ENCODE data around the gene C8G. TPM values are rescaled to one million over a fixed set of nuclear protein-coding genes. Genes with fewer than 3 reads are reported as not detected.

C8G gene
- total and polyA plus RNA-seq, 2 experiments from 2014 or later: 4.4 to 10.8 TPM

DNA sequence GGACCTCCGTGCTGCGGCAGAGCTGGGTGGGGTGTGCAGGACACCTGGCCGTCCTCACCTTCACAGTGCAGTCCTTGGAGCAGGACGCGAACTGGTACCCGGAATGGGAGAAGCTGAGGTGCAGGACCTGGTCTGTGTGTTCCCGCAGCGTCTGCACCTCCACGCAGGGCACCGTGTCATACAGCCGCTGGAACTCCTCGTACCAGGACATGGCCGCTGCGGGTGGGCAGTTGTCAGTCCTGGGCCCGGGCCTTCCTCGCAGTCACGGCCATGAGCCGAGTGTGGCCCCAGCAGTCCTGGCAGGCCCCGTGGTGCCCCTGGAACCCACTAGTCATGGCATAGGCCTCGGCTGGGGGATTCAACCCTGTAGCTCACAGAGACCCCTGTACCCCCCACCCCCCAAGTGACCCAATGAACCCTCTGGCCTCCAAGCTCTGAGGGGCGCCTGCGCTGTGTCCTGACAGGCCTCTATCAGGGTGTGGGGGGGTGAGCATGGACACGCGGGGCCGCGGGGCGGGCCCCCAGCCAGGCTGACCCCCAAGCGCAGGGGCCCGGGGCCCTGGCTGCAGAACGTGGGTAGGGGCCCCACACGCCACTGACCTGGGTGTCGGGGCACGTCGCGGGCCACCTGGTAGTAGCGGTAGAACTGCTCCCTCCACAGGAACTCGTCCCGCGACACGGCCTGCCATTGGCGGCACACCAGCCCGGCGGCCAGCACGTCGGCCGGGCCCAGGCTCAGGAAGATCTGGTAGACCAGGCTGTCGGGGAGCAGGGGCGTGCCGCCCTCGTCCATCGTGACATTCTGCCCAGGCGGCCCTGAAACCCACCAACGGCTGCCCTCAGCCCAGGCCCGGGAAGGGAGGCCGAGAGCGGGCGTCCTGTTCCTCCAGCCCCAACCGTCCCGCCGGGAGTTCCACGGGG lies 1.5 kb upstream of the C8G start:
- no peaks in the 10 kb centered on the region for H3K9me3 ChIP-seq (ENCODE audit: low read depth)
- H3K36me3 ChIP-seq: peaks cover 26% of the 10 kb centered on the region
- H3K4me3 ChIP-seq: peak overlapping the region; percentile 77
- DNase-seq (ENCODE audit: low read depth in 1 of 2, low spot score in 1 of 2): peak; percentile 35 to 57
- H3K27ac ChIP-seq: peak overlapping the region; percentile 85
- no peaks in the 10 kb centered on the region for H3K27me3 ChIP-seq
- no peak for TF ChIP-seq CTCF (IDR thresholded peaks at IDR 0.05; ENCODE audit: low read depth, low read length)
- peaks cover 2% of the 10 kb centered on the region for H3K4me1 ChIP-seq (ENCODE audit: low read depth)

GRCh38 chr9:136944212-136944518 lies 878 bp upstream of the C8G start:
- DNase-seq (ENCODE audit: low read depth in 1 of 2, low spot score in 1 of 2): peak; percentile 58 to 79
- no peak for TF ChIP-seq CTCF (IDR thresholded peaks at IDR 0.05; ENCODE audit: low read depth, low read length)

DNA sequence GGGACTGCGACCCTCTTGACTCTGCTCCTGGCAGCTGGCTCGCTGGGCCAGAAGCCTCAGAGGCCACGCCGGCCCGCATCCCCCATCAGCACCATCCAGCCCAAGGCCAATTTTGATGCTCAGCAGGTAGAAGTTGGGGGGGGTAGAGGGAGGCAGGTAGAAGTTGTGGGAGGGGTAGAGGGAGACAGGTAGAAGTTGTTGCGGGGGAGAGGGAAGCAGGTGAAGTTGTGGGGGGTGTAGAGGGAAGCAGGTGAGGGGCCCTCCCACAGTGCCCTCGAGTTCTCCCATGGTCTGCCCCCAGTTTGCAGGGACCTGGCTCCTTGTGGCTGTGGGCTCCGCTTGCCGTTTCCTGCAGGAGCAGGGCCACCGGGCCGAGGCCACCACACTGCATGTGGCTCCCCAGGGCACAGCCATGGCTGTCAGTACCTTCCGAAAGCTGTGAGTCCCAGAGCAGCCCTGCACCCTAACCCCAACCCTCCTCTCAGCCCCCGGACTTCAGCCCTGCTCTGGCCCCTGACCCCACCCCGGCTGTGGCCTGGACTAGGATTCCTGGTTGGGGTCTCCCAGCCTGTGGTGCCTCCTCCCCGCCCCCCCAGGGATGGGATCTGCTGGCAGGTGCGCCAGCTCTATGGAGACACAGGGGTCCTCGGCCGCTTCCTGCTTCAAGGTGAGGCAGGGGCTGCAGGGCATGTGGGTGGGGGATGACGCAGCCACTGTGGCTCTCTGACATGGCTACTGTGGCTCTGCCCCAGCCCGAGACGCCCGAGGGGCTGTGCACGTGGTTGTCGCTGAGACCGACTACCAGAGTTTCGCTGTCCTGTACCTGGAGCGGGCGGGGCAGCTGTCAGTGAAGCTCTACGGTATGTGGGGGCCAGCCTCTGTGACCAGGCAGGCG lies 537 bp downstream of the C8G start:
- no peak overlapping the region for H3K27ac ChIP-seq
- no peak for DNase-seq (ENCODE audit: low read depth in 1 of 2, low spot score in 1 of 2)
- H3K36me3 ChIP-seq: peaks cover 18% of the 10 kb centered on the region
- H3K27me3 ChIP-seq: no peaks in the 10 kb centered on the region
- no peak overlapping the region for H3K4me3 ChIP-seq
- TF ChIP-seq CTCF (IDR thresholded peaks at IDR 0.05; ENCODE audit: low read depth, low read length): no peak
- peaks cover 12% of the 10 kb centered on the region for H3K4me1 ChIP-seq (ENCODE audit: low read depth)
- H3K9me3 ChIP-seq (ENCODE audit: low read depth): no peaks in the 10 kb centered on the region

More at GRCh38 chr9:136944212-136944518, 878 bp upstream of the C8G start:
- peaks cover 26% of the 10 kb centered on the region for H3K36me3 ChIP-seq
- H3K27me3 ChIP-seq: no peaks in the 10 kb centered on the region
- peak overlapping the region; percentile 85 for H3K27ac ChIP-seq
- H3K4me3 ChIP-seq: peak overlapping the region; percentile 77
- H3K9me3 ChIP-seq (ENCODE audit: low read depth): no peaks in the 10 kb centered on the region
- peaks cover 5% of the 10 kb centered on the region for H3K4me1 ChIP-seq (ENCODE audit: low read depth)

GRCh38 chr9:136946228-136947027 lies 1.4 kb downstream of the C8G start:
- DNase-seq (ENCODE audit: low read depth in 1 of 2, low spot score in 1 of 2): no peak
- H3K4me1 ChIP-seq (ENCODE audit: low read depth): peaks cover 17% of the 10 kb centered on the region
- no peak overlapping the region for H3K27ac ChIP-seq
- H3K36me3 ChIP-seq: peaks cover 10% of the 10 kb centered on the region
- no peak for TF ChIP-seq CTCF (IDR thresholded peaks at IDR 0.05; ENCODE audit: low read depth, low read length)
- no peaks in the 10 kb centered on the region for H3K27me3 ChIP-seq
- no peaks in the 10 kb centered on the region for H3K9me3 ChIP-seq (ENCODE audit: low read depth)
- H3K4me3 ChIP-seq: no peak overlapping the region
